GM12878 (cell line): ENCODE measurements around the gene POU2F3. TPM values are rescaled to one million over a fixed set of nuclear protein-coding genes. Genes with fewer than 3 reads are reported as not detected.

Experiments
- CHD2 ChIP-seq: IDR thresholded peaks from 2 replicates; pipeline ENCODE4 v1.6.1; 2011; ENCODE audit warnings: low read depth, low read length, improper control_type of control experiment, borderline replicate concordance
- CHD4 ChIP-seq: fragments of 200-600 bp; sonication (generic); IDR thresholded peaks from 2 replicates; pipeline ENCODE4 v1.6.1; 2016; ENCODE audit warnings: mild to moderate bottlenecking
- DPF2 ChIP-seq: fragments of 450-650 bp; IDR thresholded peaks from 2 replicates; pipeline ENCODE4 v1.6.1; 2017; ENCODE audit warnings: mild to moderate bottlenecking
- EGR1 ChIP-seq, 2 experiments: IDR thresholded peaks; 1 replicate in 1 of 2; 2 replicates in 1 of 2; pipeline ENCODE4 v1.6.1; 2011 to 2012; ENCODE audit warnings: low read depth in 2 of 2, low read length in 2 of 2, borderline replicate concordance in 1 of 2, mild to moderate bottlenecking in 1 of 2, moderate library complexity in 1 of 2
- HDAC6 ChIP-seq: fragments of 200-600 bp; sonication (generic); IDR thresholded peaks from one replicate; pipeline ENCODE4 v1.8.0; 2017; ENCODE audit warnings: antibody characterized with exemption; ENCODE audit not compliant: unreplicated experiment
- HDGF ChIP-seq: fragments of 450-650 bp; IDR thresholded peaks from 2 replicates; pipeline ENCODE4 v1.6.1; 2016; ENCODE audit warnings: antibody characterized with exemption
- IKZF2 ChIP-seq, 2 experiments: fragments of 450-650 bp; IDR thresholded peaks; 2 replicates each; pipeline ENCODE4 v1.6.1; 2017; ENCODE audit warnings: mild to moderate bottlenecking in 2 of 2, moderate library complexity in 2 of 2
- RAD21 ChIP-seq: IDR thresholded peaks from 2 replicates; pipeline ENCODE4 v1.6.1; 2011; ENCODE audit warnings: mild to moderate bottlenecking, low read depth, low read length, moderate library complexity; ENCODE audit not compliant: insufficient read depth
- RFX5 ChIP-seq: IDR thresholded peaks from 2 replicates; pipeline ENCODE4 v1.6.1; 2011; ENCODE audit warnings: low read depth, low read length, improper control_type of control experiment
- TAF1 ChIP-seq: IDR thresholded peaks from 2 replicates; pipeline ENCODE4 v1.6.1; 2011; ENCODE audit warnings: mild to moderate bottlenecking, low read depth, low read length, borderline replicate concordance
- YBX1 ChIP-seq: fragments of 450-650 bp; IDR thresholded peaks from 2 replicates; pipeline ENCODE4 v1.6.1; 2016; ENCODE audit warnings: antibody characterized with exemption
- YY1 ChIP-seq: IDR thresholded peaks from 2 replicates; pipeline ENCODE4 v1.6.1; 2011; ENCODE audit warnings: low read depth, mild to moderate bottlenecking, low read length
- ZNF24 ChIP-seq: fragments of 450-650 bp; IDR thresholded peaks from 2 replicates; pipeline ENCODE4 v1.6.1; 2017; ENCODE audit warnings: antibody characterized with exemption, mild to moderate bottlenecking
- ZNF622 ChIP-seq: fragments of 450-650 bp; IDR thresholded peaks from 2 replicates; pipeline ENCODE4 v1.6.1; 2017; ENCODE audit warnings: mild to moderate bottlenecking, inconsistent platforms
- polyA plus RNA-seq, 11 experiments: library from polyadenylated mRNA; depleted of rRNA in 4 of 11; unstranded in 6 of 11; stranded (reverse) in 5 of 11; fragments of >200 nt; fragmentation: Nextera tagmentation in 4 of 11; fragmentation: Illumina TruSeq in 1 of 11; extraction: Ambion mirVana in 4 of 11; extraction: Trizol in 1 of 11; gene quantifications; 1 replicate in 1 of 11; 2 replicates in 10 of 11; pipeline versions ENCODE4 v1.2.1 to v1.2.3, GENCODE V29; 2011 to 2016; ENCODE audit warnings: inconsistent platforms in 2 of 11, missing spikeins in 2 of 11, low read depth in 1 of 11
- total RNA-seq, 4 experiments: library from RNA; depleted of rRNA in 3 of 4; stranded (reverse); fragments of >200 nt in 3 of 4; fragmentation: Illumina TruSeq in 1 of 4; extraction: Trizol in 1 of 4; gene quantifications; 2 replicates each; pipeline versions ENCODE4 v1.2.1 to v1.2.3, GENCODE V29; 2013 to 2021
- TF ChIP-seq, protein P1 (sequence below): fragments of 450-650 bp; IDR thresholded peaks from 2 replicates; pipeline ENCODE4 v1.6.1; 2017; ENCODE audit warnings: mild to moderate bottlenecking, moderate library complexity
- TF ChIP-seq, protein P2 (sequence below): fragments of 450-650 bp; formaldehyde crosslinking; IDR thresholded peaks from 2 replicates; pipeline ENCODE4 v1.5.0; 2022; ENCODE audit warnings: mild to moderate bottlenecking, missing genetic modification characterization
- TF ChIP-seq, protein P3 (sequence below): IDR thresholded peaks from 2 replicates; pipeline ENCODE4 v1.6.1; 2012; ENCODE audit warnings: low read depth, low read length, improper control_type of control experiment
- TF ChIP-seq, protein P4 (sequence below): IDR thresholded peaks from 2 replicates; pipeline ENCODE4 v1.6.1; 2011; ENCODE audit warnings: borderline replicate concordance, low read depth, mild to moderate bottlenecking, moderate library complexity, mixed read lengths, low read length; ENCODE audit not compliant: insufficient read depth; ENCODE audit errors: extremely low read length

The POU2F3 gene
- total and polyA plus RNA-seq, 10 of the 15 experiments (the other 5 are each of a cell fraction or from before 2014, with no cell fraction given): 0.09 to 4.4 (median 0.33) TPM

DNA sequence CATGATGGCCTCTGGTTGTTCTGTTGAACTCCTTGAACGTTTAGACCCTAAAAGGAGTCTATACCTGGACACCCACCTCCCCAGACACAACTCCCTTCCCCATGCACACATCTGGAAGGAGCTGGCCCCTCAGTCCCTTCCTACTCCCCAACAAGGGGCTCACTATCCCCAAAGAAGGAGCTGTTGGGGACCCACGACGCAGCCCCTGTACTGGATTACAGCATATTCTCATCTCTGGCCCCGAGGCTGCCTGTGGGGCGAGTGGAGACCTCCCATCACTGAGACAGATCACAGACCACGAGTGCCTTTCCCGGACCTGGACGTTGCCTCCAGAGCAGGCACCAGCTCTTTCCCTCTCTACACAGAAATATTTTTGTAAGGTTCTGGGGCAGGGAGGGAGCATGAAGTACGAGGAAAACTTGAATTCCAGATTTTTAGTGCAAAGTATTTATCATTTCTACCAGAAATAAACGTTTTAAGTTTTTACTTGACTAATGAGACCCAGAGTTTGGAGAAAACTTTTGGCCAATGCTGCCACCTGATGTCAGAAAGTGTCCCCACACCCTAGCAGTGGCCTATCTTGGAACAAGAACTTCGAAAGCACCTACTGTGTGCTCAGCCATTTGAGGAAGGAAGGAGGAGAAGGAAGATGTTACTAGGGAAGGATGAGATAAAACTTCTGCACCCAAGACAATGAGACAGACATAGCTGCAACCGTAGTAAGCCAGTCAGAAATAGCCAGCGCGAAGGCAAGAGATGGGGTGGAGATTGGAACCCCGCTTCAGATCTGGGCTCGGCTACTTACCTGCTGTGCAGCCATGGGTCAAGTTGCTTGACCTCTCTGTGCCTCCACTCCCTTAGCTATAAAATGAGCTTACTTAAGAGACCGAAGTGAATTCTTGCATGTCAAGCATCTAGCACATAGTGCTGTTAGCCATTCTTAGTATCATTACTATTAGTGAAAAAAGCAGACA lies 10.2 kb upstream of the POU2F3 start (continued):
- TF ChIP-seq, protein P1, sequence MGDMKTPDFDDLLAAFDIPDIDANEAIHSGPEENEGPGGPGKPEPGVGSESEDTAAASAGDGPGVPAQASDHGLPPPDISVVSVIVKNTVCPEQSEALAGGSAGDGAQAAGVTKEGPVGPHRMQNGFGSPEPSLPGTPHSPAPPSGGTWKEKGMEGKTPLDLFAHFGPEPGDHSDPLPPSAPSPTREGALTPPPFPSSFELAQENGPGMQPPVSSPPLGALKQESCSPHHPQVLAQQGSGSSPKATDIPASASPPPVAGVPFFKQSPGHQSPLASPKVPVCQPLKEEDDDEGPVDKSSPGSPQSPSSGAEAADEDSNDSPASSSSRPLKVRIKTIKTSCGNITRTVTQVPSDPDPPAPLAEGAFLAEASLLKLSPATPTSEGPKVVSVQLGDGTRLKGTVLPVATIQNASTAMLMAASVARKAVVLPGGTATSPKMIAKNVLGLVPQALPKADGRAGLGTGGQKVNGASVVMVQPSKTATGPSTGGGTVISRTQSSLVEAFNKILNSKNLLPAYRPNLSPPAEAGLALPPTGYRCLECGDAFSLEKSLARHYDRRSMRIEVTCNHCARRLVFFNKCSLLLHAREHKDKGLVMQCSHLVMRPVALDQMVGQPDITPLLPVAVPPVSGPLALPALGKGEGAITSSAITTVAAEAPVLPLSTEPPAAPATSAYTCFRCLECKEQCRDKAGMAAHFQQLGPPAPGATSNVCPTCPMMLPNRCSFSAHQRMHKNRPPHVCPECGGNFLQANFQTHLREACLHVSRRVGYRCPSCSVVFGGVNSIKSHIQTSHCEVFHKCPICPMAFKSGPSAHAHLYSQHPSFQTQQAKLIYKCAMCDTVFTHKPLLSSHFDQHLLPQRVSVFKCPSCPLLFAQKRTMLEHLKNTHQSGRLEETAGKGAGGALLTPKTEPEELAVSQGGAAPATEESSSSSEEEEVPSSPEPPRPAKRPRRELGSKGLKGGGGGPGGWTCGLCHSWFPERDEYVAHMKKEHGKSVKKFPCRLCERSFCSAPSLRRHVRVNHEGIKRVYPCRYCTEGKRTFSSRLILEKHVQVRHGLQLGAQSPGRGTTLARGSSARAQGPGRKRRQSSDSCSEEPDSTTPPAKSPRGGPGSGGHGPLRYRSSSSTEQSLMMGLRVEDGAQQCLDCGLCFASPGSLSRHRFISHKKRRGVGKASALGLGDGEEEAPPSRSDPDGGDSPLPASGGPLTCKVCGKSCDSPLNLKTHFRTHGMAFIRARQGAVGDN: no peak
- TF ChIP-seq EGR1 (IDR thresholded peaks at IDR 0.05; ENCODE audit: borderline replicate concordance in 1 of 2, low read depth in 2 of 2, low read length in 2 of 2) (no peak), RFX5 (no peak), YY1 (0 out of 2 replicates have a peak, but pooled peaks have one; percentile 12), CHD2 (no peak), DPF2 (peak; percentile 95), RAD21 (peak; percentile 71), IKZF2 (IDR thresholded peaks at IDR 0.05) (no peak), YBX1 (no peak), HDGF (no peak), ZNF622 (no peak), ZNF24 (no peak), TAF1 (no peak), HDAC6 (no peak), CHD4 (no peak)
- TF ChIP-seq, protein P2, sequence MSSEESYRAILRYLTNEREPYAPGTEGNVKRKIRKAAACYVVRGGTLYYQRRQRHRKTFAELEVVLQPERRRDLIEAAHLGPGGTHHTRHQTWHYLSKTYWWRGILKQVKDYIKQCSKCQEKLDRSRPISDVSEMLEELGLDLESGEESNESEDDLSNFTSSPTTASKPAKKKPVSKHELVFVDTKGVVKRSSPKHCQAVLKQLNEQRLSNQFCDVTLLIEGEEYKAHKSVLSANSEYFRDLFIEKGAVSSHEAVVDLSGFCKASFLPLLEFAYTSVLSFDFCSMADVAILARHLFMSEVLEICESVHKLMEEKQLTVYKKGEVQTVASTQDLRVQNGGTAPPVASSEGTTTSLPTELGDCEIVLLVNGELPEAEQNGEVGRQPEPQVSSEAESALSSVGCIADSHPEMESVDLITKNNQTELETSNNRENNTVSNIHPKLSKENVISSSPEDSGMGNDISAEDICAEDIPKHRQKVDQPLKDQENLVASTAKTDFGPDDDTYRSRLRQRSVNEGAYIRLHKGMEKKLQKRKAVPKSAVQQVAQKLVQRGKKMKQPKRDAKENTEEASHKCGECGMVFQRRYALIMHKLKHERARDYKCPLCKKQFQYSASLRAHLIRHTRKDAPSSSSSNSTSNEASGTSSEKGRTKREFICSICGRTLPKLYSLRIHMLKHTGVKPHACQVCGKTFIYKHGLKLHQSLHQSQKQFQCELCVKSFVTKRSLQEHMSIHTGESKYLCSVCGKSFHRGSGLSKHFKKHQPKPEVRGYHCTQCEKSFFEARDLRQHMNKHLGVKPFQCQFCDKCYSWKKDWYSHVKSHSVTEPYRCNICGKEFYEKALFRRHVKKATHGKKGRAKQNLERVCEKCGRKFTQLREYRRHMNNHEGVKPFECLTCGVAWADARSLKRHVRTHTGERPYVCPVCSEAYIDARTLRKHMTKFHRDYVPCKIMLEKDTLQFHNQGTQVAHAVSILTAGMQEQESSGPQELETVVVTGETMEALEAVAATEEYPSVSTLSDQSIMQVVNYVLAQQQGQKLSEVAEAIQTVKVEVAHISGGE (CRISPR knock-in tag): no peak
- TF ChIP-seq, protein P3, sequence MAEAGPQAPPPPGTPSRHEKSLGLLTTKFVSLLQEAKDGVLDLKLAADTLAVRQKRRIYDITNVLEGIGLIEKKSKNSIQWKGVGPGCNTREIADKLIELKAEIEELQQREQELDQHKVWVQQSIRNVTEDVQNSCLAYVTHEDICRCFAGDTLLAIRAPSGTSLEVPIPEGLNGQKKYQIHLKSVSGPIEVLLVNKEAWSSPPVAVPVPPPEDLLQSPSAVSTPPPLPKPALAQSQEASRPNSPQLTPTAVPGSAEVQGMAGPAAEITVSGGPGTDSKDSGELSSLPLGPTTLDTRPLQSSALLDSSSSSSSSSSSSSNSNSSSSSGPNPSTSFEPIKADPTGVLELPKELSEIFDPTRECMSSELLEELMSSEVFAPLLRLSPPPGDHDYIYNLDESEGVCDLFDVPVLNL: no peak
- TF ChIP-seq, protein P4, sequence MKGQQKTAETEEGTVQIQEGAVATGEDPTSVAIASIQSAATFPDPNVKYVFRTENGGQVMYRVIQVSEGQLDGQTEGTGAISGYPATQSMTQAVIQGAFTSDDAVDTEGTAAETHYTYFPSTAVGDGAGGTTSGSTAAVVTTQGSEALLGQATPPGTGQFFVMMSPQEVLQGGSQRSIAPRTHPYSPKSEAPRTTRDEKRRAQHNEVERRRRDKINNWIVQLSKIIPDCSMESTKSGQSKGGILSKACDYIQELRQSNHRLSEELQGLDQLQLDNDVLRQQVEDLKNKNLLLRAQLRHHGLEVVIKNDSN: no peak
